RWPE2 (cell line): ENCODE data around the gene AGMAT.

Experiments
- ATAC-seq: fragments of 200-7000 bp; cut with Tn5 transposase; 3 replicates; pipeline ENCODE4 v1.9.1; 2021; ENCODE audit warnings: low read depth
- DNase-seq: peaks from one replicate; pipeline ENCODE4 v3.0.0-alpha.2; 2020; ENCODE audit warnings: low spot score
- H3K27ac ChIP-seq: fragments of 450-650 bp; 2 replicates; pipeline ENCODE4 v1.5.1; 2017; ENCODE audit warnings: mild to moderate bottlenecking; ENCODE audit not compliant: poor library complexity, severe bottlenecking
- H3K27me3 ChIP-seq: fragments of 250-450 bp; sonication (Bioruptor Pico); 2 replicates; pipeline ENCODE4 v1.5.1; 2021; ENCODE audit warnings: mild to moderate bottlenecking, moderate library complexity; ENCODE audit not compliant: insufficient read depth, poor library complexity, severe bottlenecking
- H3K36me3 ChIP-seq: fragments of 250-450 bp; sonication (Bioruptor Pico); 2 replicates; pipeline ENCODE4 v1.5.1; 2020; ENCODE audit warnings: low read depth, mild to moderate bottlenecking, moderate library complexity
- H3K4me1 ChIP-seq: fragments of 250-450 bp; sonication (Bioruptor Pico); 2 replicates; pipeline ENCODE4 v1.5.1; 2021; ENCODE audit warnings: mild to moderate bottlenecking, moderate library complexity; ENCODE audit not compliant: insufficient read depth, poor library complexity, severe bottlenecking
- H3K4me3 ChIP-seq: fragments of 250-450 bp; sonication (Bioruptor Pico); 2 replicates; pipeline ENCODE4 v1.5.1; 2021; ENCODE audit warnings: mild to moderate bottlenecking, moderate library complexity; ENCODE audit not compliant: severe bottlenecking
- H3K9me3 ChIP-seq: fragments of 250-450 bp; sonication (Bioruptor Pico); 2 replicates; pipeline ENCODE4 v1.5.1; 2021; ENCODE audit warnings: mild to moderate bottlenecking, moderate library complexity; ENCODE audit not compliant: severe bottlenecking
- TF ChIP-seq, protein P1 (sequence below): fragments of 450-650 bp; IDR thresholded peaks from one replicate; pipeline ENCODE4 v1.5.1; 2017; ENCODE audit warnings: mild to moderate bottlenecking, moderate library complexity; ENCODE audit not compliant: poor library complexity, severe bottlenecking

Gene AGMAT

DNA sequence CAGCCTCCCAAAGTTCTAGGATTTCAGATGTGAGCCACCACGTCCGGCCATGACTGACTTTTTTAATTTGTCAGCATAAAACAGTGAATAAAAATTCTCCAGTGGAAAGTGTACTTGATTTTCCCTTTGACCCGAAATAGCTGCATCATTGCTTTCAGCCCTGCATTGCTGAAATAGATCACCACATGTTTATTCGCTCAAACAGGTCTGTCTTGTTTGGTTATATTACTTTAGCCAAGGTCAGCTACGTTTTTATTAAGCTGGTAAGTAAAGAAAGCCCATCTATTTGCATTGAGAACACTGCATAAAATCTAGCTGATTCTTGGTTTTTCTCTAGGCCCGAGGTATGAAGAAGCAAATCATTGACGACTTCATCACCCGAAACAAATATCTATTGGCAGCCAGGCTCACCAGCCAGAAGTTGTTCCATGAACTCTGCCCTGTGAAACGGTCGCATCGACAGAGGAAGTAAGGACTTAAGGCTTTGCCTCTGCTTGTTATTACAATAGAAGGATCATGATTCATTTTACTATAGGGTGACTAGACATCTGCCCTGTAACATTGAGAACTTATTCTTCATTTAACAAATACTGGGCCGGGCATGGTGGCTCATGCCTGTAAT, 25.6 kb downstream of the AGMAT start:
- H3K4me1 ChIP-seq, result peaks cover 20% of the 10 kb centered on the region
- peak overlapping the region; percentile 79 for H3K27ac ChIP-seq
- ATAC-seq, result peak; percentile 98
- DNase-seq, result no peak
- H3K9me3 ChIP-seq, result no peaks in the 10 kb centered on the region
- TF ChIP-seq, protein P1, sequence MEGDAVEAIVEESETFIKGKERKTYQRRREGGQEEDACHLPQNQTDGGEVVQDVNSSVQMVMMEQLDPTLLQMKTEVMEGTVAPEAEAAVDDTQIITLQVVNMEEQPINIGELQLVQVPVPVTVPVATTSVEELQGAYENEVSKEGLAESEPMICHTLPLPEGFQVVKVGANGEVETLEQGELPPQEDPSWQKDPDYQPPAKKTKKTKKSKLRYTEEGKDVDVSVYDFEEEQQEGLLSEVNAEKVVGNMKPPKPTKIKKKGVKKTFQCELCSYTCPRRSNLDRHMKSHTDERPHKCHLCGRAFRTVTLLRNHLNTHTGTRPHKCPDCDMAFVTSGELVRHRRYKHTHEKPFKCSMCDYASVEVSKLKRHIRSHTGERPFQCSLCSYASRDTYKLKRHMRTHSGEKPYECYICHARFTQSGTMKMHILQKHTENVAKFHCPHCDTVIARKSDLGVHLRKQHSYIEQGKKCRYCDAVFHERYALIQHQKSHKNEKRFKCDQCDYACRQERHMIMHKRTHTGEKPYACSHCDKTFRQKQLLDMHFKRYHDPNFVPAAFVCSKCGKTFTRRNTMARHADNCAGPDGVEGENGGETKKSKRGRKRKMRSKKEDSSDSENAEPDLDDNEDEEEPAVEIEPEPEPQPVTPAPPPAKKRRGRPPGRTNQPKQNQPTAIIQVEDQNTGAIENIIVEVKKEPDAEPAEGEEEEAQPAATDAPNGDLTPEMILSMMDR, result no peak
- H3K27me3 ChIP-seq, result no peaks in the 10 kb centered on the region
- H3K36me3 ChIP-seq, result peaks cover 44% of the 10 kb centered on the region
- no peak overlapping the region for H3K4me3 ChIP-seq

DNA sequence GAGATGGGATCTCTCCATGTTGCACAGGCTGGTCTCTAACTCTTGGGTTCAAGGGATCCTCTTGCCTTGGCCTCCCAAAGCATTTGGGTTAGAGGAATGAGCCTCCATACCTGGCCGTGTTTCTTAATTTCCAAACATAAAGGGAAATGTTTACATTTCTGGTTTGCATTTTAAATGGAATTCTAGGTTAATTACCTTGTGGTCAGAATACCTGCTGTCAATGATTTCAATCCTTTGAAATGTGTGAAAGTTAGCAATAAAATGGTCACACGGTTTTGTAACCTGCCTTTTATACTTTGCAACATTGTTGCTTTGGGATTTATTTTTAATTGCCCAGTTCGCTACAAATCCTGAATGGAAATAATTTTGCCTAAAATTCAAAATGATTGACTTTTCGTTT, 26.3 kb downstream of the AGMAT start:
- TF ChIP-seq, protein P1, result no peak
- peak overlapping the region; percentile 79 for H3K27ac ChIP-seq

DNA sequence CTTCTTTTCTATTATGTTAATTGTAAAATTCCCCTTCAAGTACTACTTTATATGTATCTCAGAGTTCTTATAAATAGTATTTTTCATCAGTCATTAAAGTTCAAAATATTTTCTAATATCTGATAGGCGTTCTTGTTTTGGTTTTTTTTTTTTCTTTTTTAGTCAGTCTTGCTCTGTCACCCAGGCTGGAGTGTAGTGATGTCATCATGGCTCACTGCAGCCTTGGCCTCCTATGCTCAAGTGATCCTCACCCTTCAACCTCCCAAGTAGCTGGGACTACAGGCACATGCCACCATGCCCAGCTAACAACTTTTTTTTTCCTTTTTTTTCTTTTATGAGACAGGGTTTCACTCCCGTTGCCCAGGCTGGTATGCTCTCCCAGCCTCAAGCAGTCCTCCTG, 27.3 kb downstream of the AGMAT start:
- ATAC-seq (no peak), DNase-seq (no peak)
- Histone ChIP-seq H3K4me3 (no peak overlapping the region), H3K36me3 (peaks cover 36% of the 10 kb centered on the region), H3K4me1 (peaks cover 20% of the 10 kb centered on the region), H3K27me3 (no peaks in the 10 kb centered on the region), H3K9me3 (no peaks in the 10 kb centered on the region), H3K27ac (peak overlapping the region; percentile 79)
- TF ChIP-seq, protein P1, result no peak

More for the DNA sequence above, 26.3 kb downstream of the AGMAT start:
- Histone ChIP-seq H3K36me3 (peaks cover 38% of the 10 kb centered on the region), H3K27me3 (no peaks in the 10 kb centered on the region), H3K4me3 (no peak overlapping the region), H3K4me1 (peaks cover 20% of the 10 kb centered on the region), H3K9me3 (no peaks in the 10 kb centered on the region)
- ATAC-seq (no peak), DNase-seq (no peak)

DNA sequence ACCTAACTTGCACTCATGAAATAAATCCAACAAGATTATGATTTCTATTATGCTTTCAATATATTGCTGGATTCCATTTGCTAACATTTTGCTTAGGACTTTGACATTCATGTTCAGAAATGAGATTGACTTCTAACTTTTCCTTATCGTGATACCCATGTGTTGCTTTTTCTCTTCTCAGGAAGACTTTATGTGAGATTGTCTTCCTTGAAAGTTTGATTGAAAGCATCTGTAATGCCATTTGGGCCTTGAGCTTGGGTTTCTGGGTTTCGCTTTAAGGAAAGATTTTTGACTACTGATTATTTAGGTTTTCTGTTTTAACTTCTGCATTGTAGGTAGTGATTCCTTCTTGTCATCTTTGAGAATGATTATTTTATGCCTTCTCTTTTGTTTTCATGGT, 27.8 kb downstream of the AGMAT start:
- no peak overlapping the region for H3K4me3 ChIP-seq
- ATAC-seq, result no peak
- H3K27ac ChIP-seq, result no peak overlapping the region
- peaks cover 20% of the 10 kb centered on the region for H3K4me1 ChIP-seq
- H3K36me3 ChIP-seq, result peaks cover 33% of the 10 kb centered on the region
- no peaks in the 10 kb centered on the region for H3K27me3 ChIP-seq
- H3K9me3 ChIP-seq, result no peaks in the 10 kb centered on the region
- TF ChIP-seq, protein P1, result no peak
- no peak for DNase-seq

DNA sequence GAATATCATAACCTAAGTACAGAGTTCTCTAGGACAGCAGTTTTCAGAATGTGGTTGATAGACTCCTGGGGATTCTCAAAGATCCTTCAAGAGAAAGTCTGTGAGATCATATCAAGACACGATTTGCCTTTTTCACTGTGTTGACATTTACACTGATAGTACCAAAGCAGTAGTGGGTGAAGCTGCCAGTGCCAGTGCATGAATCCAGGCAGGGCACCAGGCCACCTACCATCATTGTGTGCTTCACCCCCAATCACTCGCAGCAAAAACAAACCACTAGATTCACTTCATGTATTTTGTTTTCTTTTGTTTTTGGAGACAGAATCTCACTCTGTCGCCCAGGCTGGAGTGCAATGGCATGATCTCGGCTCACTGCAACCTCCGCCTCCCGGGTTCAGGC, 34.3 kb downstream of the AGMAT start:
- no peak for DNase-seq
- Histone ChIP-seq H3K9me3 (peaks cover 3% of the 10 kb centered on the region), H3K27ac (no peak overlapping the region), H3K4me1 (no peaks in the 10 kb centered on the region), H3K4me3 (no peak overlapping the region), H3K27me3 (no peaks in the 10 kb centered on the region), H3K36me3 (peaks cover 37% of the 10 kb centered on the region)
- ATAC-seq, result no peak
- TF ChIP-seq, protein P1, result no peak
